Middle frontal gyrus (tissue), 1 donor: Measurements from ENCODE around the gene WDR89.
"Not testable (repeated sequence)": the region's sequence is repeated elsewhere in the genome, so short reads cannot be mapped to it uniquely, and the experiment has no call there.

Experiments
- DNase-seq: peaks from one replicate; pipeline ENCODE4 v3.0.0-alpha.2; 2015; ENCODE audit warnings: low spot score; ENCODE audit errors: extremely low spot score

WDR89 gene

GRCh38 chr14:63641473-63642228 lies at the start of gene WDR89:
WDR89 (minus strand) TSS chr14:63641871; CDS start chr14:63599942, 41,929 bp downstream.
- peak; percentile 100 for DNase-seq

- no peak for DNase-seq
These were observed 47.5 kb upstream of the WDR89 start for GRCh38 chr14:63689132-63689531.

GRCh38 chr14:63686926-63687325 lies 45.3 kb upstream of the WDR89 start:
- DNase-seq: no peak

- no peak for DNase-seq
These were observed 43.7 kb upstream of the WDR89 start for GRCh38 chr14:63685401-63685800.

GRCh38 chr14:63682727-63683593 lies 41.3 kb upstream of the WDR89 start:
- no peak for DNase-seq

GRCh38 chr14:63678536-63678935 lies 36.9 kb upstream of the WDR89 start:
- no peak for DNase-seq

- DNase-seq: no peak
These were observed 36.3 kb upstream of the WDR89 start for GRCh38 chr14:63677891-63678379.

- no peak for DNase-seq
These were observed 34.9 kb upstream of the WDR89 start for GRCh38 chr14:63676615-63677014.

- DNase-seq: no peak
These were observed 32.3 kb upstream of the WDR89 start for GRCh38 chr14:63673886-63674497.

- no peak for DNase-seq
These were observed 31.6 kb upstream of the WDR89 start for GRCh38 chr14:63673255-63673654.

GRCh38 chr14:63672417-63673180 lies 30.9 kb upstream of the WDR89 start:
- DNase-seq: no peak

GRCh38 chr14:63671987-63672386 lies 30.3 kb upstream of the WDR89 start:
- DNase-seq: no peak

GRCh38 chr14:63670692-63671091 lies 29.0 kb upstream of the WDR89 start:
- no peak for DNase-seq

GRCh38 chr14:63666335-63666734 lies 24.7 kb upstream of the WDR89 start:
- DNase-seq: no peak

GRCh38 chr14:63663428-63664341 lies 22.0 kb upstream of the WDR89 start:
- no peak for DNase-seq

GRCh38 chr14:63662776-63663175 lies 21.1 kb upstream of the WDR89 start:
- no peak for DNase-seq

GRCh38 chr14:63661881-63662280 lies 20.2 kb upstream of the WDR89 start:
- DNase-seq: not testable (repeated sequence)

- peak; percentile 27 for DNase-seq
These were observed 18.1 kb upstream of the WDR89 start for GRCh38 chr14:63659726-63660125.

- DNase-seq: no peak
These were observed 14.5 kb upstream of the WDR89 start for GRCh38 chr14:63656194-63656593.

- no peak for DNase-seq
These were observed 13.3 kb upstream of the WDR89 start for GRCh38 chr14:63654936-63655335.
